Type B pancreatic cell (in vitro differentiated cells): ENCODE measurements around the gene SLC7A10. TPM values are rescaled to one million over a fixed set of nuclear protein-coding genes. Genes with fewer than 3 reads are reported as not detected.

Source experiments
- DNase-seq: peaks from one replicate; pipeline ENCODE4 v3.0.0; 2021; ENCODE audit warnings: mixed read lengths; ENCODE audit not compliant: unreplicated experiment; ENCODE audit errors: extremely low spot score
- H3K27ac Mint-ChIP-seq: 2 replicates; pipeline ENCODE4 v1.8.0; 2021; ENCODE audit warnings: mild to moderate bottlenecking, mixed read lengths
- H3K27me3 Mint-ChIP-seq: 2 replicates; pipeline ENCODE4 v1.8.0; 2021; ENCODE audit warnings: mixed read lengths
- H3K36me3 Mint-ChIP-seq: 2 replicates; pipeline ENCODE4 v1.8.0; 2021; ENCODE audit warnings: mixed read lengths
- H3K4me1 Mint-ChIP-seq: one replicate; pipeline ENCODE4 v1.8.0; 2021; ENCODE audit warnings: mixed read lengths; ENCODE audit not compliant: unreplicated experiment
- H3K4me3 Mint-ChIP-seq: 2 replicates; pipeline ENCODE4 v1.8.0; 2021; ENCODE audit warnings: mild to moderate bottlenecking, mixed read lengths
- H3K9me3 Mint-ChIP-seq: 2 replicates; pipeline ENCODE4 v1.8.0; 2021; ENCODE audit warnings: mixed read lengths
- CTCF ChIP-seq: fragments of 200-600 bp; sonication (generic); conservative IDR thresholded peaks from 2 replicates; pipeline ENCODE4 v1.5.0; 2021; ENCODE audit warnings: antibody characterized with exemption, mild to moderate bottlenecking
- total RNA-seq: library from RNA; stranded (reverse); gene quantifications from 2 replicates; pipeline ENCODE4 v1.2.1, GENCODE V29; 2021; ENCODE audit warnings: low replicate concordance

The SLC7A10 gene
- total RNA-seq, 1 donor from 2014 or later: 0.68 TPM

- no peak for TF ChIP-seq CTCF
- no peaks in the 10 kb centered on the region for H3K4me1 Mint-ChIP-seq
- H3K36me3 Mint-ChIP-seq: no peaks in the 10 kb centered on the region
- no peak overlapping the region for H3K27ac Mint-ChIP-seq
- no peaks in the 10 kb centered on the region for H3K9me3 Mint-ChIP-seq
- no peaks in the 10 kb centered on the region for H3K27me3 Mint-ChIP-seq
- no peak overlapping the region for H3K4me3 Mint-ChIP-seq
- no peak for DNase-seq
Measured at GRCh38 chr19:33266974-33267484, 41.4 kb upstream of the SLC7A10 start.

- Mint-ChIP-seq H3K27me3 (no peaks in the 10 kb centered on the region), H3K4me1 (no peaks in the 10 kb centered on the region), H3K27ac (no peak overlapping the region), H3K9me3 (no peaks in the 10 kb centered on the region), H3K4me3 (no peak overlapping the region), H3K36me3 (no peaks in the 10 kb centered on the region)
- DNase-seq: no peak
- no peak for TF ChIP-seq CTCF
Measured at GRCh38 chr19:33264881-33265445, 39.3 kb upstream of the SLC7A10 start.

GRCh38 chr19:33263325-33264023 is 37.8 kb upstream of the SLC7A10 start:
- Mint-ChIP-seq H3K27ac (no peak overlapping the region), H3K4me1 (no peaks in the 10 kb centered on the region)

GRCh38 chr19:33261511-33262189 is 36.0 kb upstream of the SLC7A10 start:
- Mint-ChIP-seq H3K27me3 (no peaks in the 10 kb centered on the region), H3K4me1 (no peaks in the 10 kb centered on the region), H3K9me3 (no peaks in the 10 kb centered on the region), H3K36me3 (no peaks in the 10 kb centered on the region), H3K4me3 (no peak overlapping the region), H3K27ac (no peak overlapping the region)
- TF ChIP-seq CTCF: no peak
- no peak for DNase-seq

More at GRCh38 chr19:33263325-33264023, 37.8 kb upstream of the SLC7A10 start:
- Mint-ChIP-seq H3K27me3 (no peaks in the 10 kb centered on the region), H3K4me3 (no peak overlapping the region), H3K36me3 (no peaks in the 10 kb centered on the region), H3K9me3 (no peaks in the 10 kb centered on the region)
- no peak for DNase-seq
- no peak for TF ChIP-seq CTCF

GRCh38 chr19:33260628-33261418 is 35.2 kb upstream of the SLC7A10 start:
- DNase-seq: no peak
- Mint-ChIP-seq H3K36me3 (no peaks in the 10 kb centered on the region), H3K4me1 (no peaks in the 10 kb centered on the region), H3K27me3 (no peaks in the 10 kb centered on the region), H3K9me3 (no peaks in the 10 kb centered on the region), H3K27ac (no peak overlapping the region), H3K4me3 (no peak overlapping the region)
- no peak for TF ChIP-seq CTCF
